GM12878 (cell line): ENCODE data around the gene DNAAF6. TPM values are rescaled to one million over a fixed set of nuclear protein-coding genes. Genes with fewer than 3 reads are reported as not detected.

Experiments
- ATAC-seq: fragments of 200-7000 bp; cut with Tn5 transposase; 3 replicates; pipeline ENCODE4 v1.9.1; 2020; ENCODE audit warnings: mild to moderate bottlenecking, moderate library complexity
- BruUV-seq: library from RNA; stranded (reverse); fragments of 400-500 nt; replicated peaks from 2 replicates; lab custom pipeline; 2021; lab: Mats Ljungman, UMichigan
- CTCF ChIA-PET: fragments of 300-600 bp; sonication (Branson Sonifier 250); formaldehyde crosslinking; extraction: SDS; loops from one replicate; lab custom pipeline; 2021; ENCODE audit warnings: inconsistent platforms; lab: Yijun Ruan, JAX
- POLR2A ChIA-PET: fragments of 350-600 bp; formaldehyde crosslinking; extraction: SDS; loops from one replicate; lab custom pipeline; 2021; ENCODE audit warnings: inconsistent platforms; lab: Charles Lee
- RAD21 ChIA-PET: fragments of 300-600 bp; sonication (Branson Sonifier 250); formaldehyde crosslinking; loops from one replicate; lab custom pipeline; 2023; ENCODE audit warnings: antibody characterized with exemption; ENCODE audit not compliant: unreplicated experiment; lab: Charles Lee
- SMC1A ChIA-PET: fragments of 300-600 bp; sonication (Branson Sonifier 250); formaldehyde crosslinking; loops from one replicate; lab custom pipeline; 2023; ENCODE audit not compliant: unreplicated experiment, uncharacterized antibody; lab: Charles Lee
- DNase-seq: peaks from one replicate; pipeline ENCODE4 v3.0.0-alpha.2; 2011; ENCODE audit warnings: low read depth, low spot score
- FAIRE-seq: peaks from 3 replicates; lab custom pipeline; 2011; peaks lifted over from hg19 to GRCh38; lab: Jason Lieb, UNC
- H2AFZ ChIP-seq: 2 replicates; pipeline ENCODE4 v1.6.0; 2011; ENCODE audit warnings: low read depth, low read length, control low read depth; ENCODE audit not compliant: control insufficient read depth
- H3K27ac ChIP-seq: 2 replicates; pipeline ENCODE4 v1.5.1; 2011; ENCODE audit warnings: control low read depth; ENCODE audit not compliant: control insufficient read depth, insufficient read depth
- H3K27me3 ChIP-seq, 2 experiments: replicated peaks in 1 of 2; 2 replicates each; pipeline versions ENCODE4 v1.6.0 to v1.6.1; 2011; ENCODE audit warnings: low read length in 1 of 2; ENCODE audit not compliant: control insufficient read depth in 2 of 2, insufficient read depth in 2 of 2
- H3K36me3 ChIP-seq, 2 experiments: 2 replicates each; pipeline ENCODE4 v1.5.1; 2011; ENCODE audit warnings: low read length in 1 of 2; ENCODE audit not compliant: control insufficient read depth in 2 of 2, insufficient read depth in 2 of 2
- H3K4me1 ChIP-seq: 2 replicates; pipeline ENCODE4 v1.6.1; 2011; ENCODE audit warnings: mild to moderate bottlenecking, low read length, moderate library complexity, mixed read lengths; ENCODE audit not compliant: control insufficient read depth, insufficient read depth
- H3K4me2 ChIP-seq: 2 replicates; pipeline ENCODE4 v1.6.0; 2011; ENCODE audit warnings: control low read depth; ENCODE audit not compliant: control insufficient read depth, insufficient read depth
- H3K4me3 ChIP-seq: fragments of 200-600 bp; sonication (generic); 2 replicates; pipeline ENCODE4 v1.5.1; 2016
- H3K79me2 ChIP-seq: 2 replicates; pipeline ENCODE4 v1.6.0; 2011; ENCODE audit warnings: low read length; ENCODE audit not compliant: control insufficient read depth, insufficient read depth
- H3K9ac ChIP-seq: 2 replicates; pipeline ENCODE4 v1.8.0; 2011; ENCODE audit warnings: low read length, control low read depth, mixed read lengths; ENCODE audit not compliant: control insufficient read depth, insufficient read depth
- H3K9me3 ChIP-seq: replicated peaks from 3 replicates; pipeline ENCODE4 v1.5.1; 2011; ENCODE audit warnings: mild to moderate bottlenecking, low read length; ENCODE audit not compliant: control insufficient read depth, insufficient read depth
- H4K20me1 ChIP-seq: 2 replicates; pipeline ENCODE4 v1.6.0; 2011; ENCODE audit not compliant: control insufficient read depth, insufficient read depth
- BMI1 ChIP-seq: fragments of 450-650 bp; IDR thresholded peaks from 2 replicates; pipeline ENCODE4 v1.6.1; 2016; ENCODE audit warnings: mild to moderate bottlenecking, moderate library complexity, borderline replicate concordance
- CBX3 ChIP-seq: fragments of 200-600 bp; sonication (generic); IDR thresholded peaks from 2 replicates; pipeline ENCODE4 v1.6.1; 2016; ENCODE audit warnings: low read depth, borderline replicate concordance
- ELK1 ChIP-seq: IDR thresholded peaks from 2 replicates; pipeline ENCODE4 v1.6.1; 2012; ENCODE audit warnings: low read depth, low read length, improper control_type of control experiment
- FOS ChIP-seq: IDR thresholded peaks from 3 replicates; pipeline ENCODE4 v1.6.1; 2011; ENCODE audit warnings: borderline replicate concordance; ENCODE audit not compliant: insufficient read length; ENCODE audit errors: extremely low read depth
- MTA2 ChIP-seq: fragments of 450-650 bp; IDR thresholded peaks from 2 replicates; pipeline ENCODE4 v1.6.1; 2016; ENCODE audit warnings: low read depth, mild to moderate bottlenecking, moderate library complexity
- POLR2AphosphoS2 ChIP-seq: IDR thresholded peaks from 2 replicates; pipeline ENCODE4 v1.6.1; 2011; ENCODE audit warnings: low read depth, mild to moderate bottlenecking, low read length, improper control_type of control experiment, moderate library complexity
- RBBP5 ChIP-seq: fragments of 200-600 bp; sonication (generic); conservative IDR thresholded peaks from 2 replicates; pipeline ENCODE4 v1.6.1; 2016
- SUZ12 ChIP-seq: fragments of 200-600 bp; sonication (generic); IDR thresholded peaks from one replicate; pipeline ENCODE4 v1.6.1; 2018; ENCODE audit warnings: antibody characterized with exemption, mild to moderate bottlenecking; ENCODE audit not compliant: unreplicated experiment
- TCF12 ChIP-seq: IDR thresholded peaks from 2 replicates; pipeline ENCODE4 v1.6.1; 2011; ENCODE audit warnings: low read depth, mild to moderate bottlenecking, low read length
- YBX1 ChIP-seq: fragments of 450-650 bp; IDR thresholded peaks from 2 replicates; pipeline ENCODE4 v1.6.1; 2016; ENCODE audit warnings: antibody characterized with exemption
- ZSCAN29 ChIP-seq: fragments of 450-650 bp; IDR thresholded peaks from 2 replicates; pipeline ENCODE4 v1.6.1; 2017; ENCODE audit warnings: mild to moderate bottlenecking, moderate library complexity
- WGBS: methylation state at CpG from one replicate; pipeline ENCODE4 v1.1.6; 2016; ENCODE audit warnings: low lambda C conversion rate; ENCODE audit not compliant: insufficient replicate concordance, insufficient coverage; ENCODE audit errors: missing lambda C conversion rate; 5-methylcytosine and 5-hydroxymethylcytosine counted together
- in situ Hi-C: fragments of 300-500 bp; cut with MboI; formaldehyde crosslinking; loops from 9 replicates; pipeline ENCODE4 v1.14.3; 2018; ENCODE audit warnings: mixed read lengths
- intact Hi-C: fragments of 100-400 bp; cut with micrococcal nuclease; formaldehyde crosslinking; loops from one replicate; pipeline ENCODE4 v1.14.2; 2022; ENCODE audit not compliant: unreplicated experiment
- polyA plus RNA-seq, 11 experiments: library from polyadenylated mRNA; depleted of rRNA in 4 of 11; unstranded in 6 of 11; stranded (reverse) in 5 of 11; fragments of >200 nt; fragmentation: Nextera tagmentation in 4 of 11; fragmentation: Illumina TruSeq in 1 of 11; extraction: Ambion mirVana in 4 of 11; extraction: Trizol in 1 of 11; gene quantifications; 1 replicate in 1 of 11; 2 replicates in 10 of 11; pipeline versions ENCODE4 v1.2.1 to v1.2.3, GENCODE V29; 2011 to 2016; ENCODE audit warnings: inconsistent platforms in 2 of 11, missing spikeins in 2 of 11, low read depth in 1 of 11
- total RNA-seq, 4 experiments: library from RNA; depleted of rRNA in 3 of 4; stranded (reverse); fragments of >200 nt in 3 of 4; fragmentation: Illumina TruSeq in 1 of 4; extraction: Trizol in 1 of 4; gene quantifications; 2 replicates each; pipeline versions ENCODE4 v1.2.1 to v1.2.3, GENCODE V29; 2013 to 2021
- TF ChIP-seq, protein P1 (sequence below): fragments of 450-650 bp; IDR thresholded peaks from 2 replicates; pipeline ENCODE4 v1.6.1; 2017; ENCODE audit warnings: antibody characterized with exemption, mild to moderate bottlenecking, moderate library complexity

The DNAAF6 gene
- total and polyA plus RNA-seq, 10 of the 15 experiments (the other 5 are each of a cell fraction or from before 2014, with no cell fraction given): not detected

DNA sequence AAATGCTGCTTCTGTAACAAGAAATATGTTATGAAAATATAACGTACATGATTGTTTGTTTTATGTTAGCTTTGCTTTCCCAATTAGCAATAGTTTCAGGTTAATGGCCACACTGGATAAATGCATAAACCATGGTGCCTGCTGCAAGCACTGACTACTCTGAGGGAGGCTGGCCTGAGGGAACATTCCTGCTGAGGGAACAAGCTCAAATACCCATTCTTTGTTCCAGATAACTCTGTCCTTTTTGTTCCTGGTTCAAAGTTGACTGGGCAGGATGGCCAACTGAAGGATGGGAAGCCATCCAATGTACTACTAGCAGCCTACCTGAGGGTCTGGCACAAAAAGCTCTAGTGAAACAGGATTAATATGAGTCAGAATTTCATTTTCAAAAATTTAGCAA is 37.7 kb upstream of the DNAAF6 start:
- H3K4me1 ChIP-seq: no peaks in the 10 kb centered on the region
- no peak overlapping the region for H3K27ac ChIP-seq
- H4K20me1 ChIP-seq: no peaks in the 10 kb centered on the region
- no peak for FAIRE-seq
- no peaks in the 10 kb centered on the region for H3K9me3 ChIP-seq
- no peak overlapping the region for H3K4me2 ChIP-seq
- TF ChIP-seq SUZ12: no peak
- no peak for TF ChIP-seq POLR2AphosphoS2
- H3K4me3 ChIP-seq: no peak overlapping the region
- H3K79me2 ChIP-seq: no peaks in the 10 kb centered on the region
- SMC1A ChIA-PET: no interaction called here
- H3K36me3 ChIP-seq: no peaks in the 10 kb centered on the region
- whole genome bisulfite sequencing: 69% methylated on average over 1 of the region's 1 CpG
- ATAC-seq: no peak
- H2AFZ ChIP-seq: no peak overlapping the region
- intact Hi-C loops (no loop called here), in situ Hi-C loops (no loop called here)
- POLR2A ChIA-PET: no interaction called here
- no peak overlapping the region for H3K9ac ChIP-seq
- BruUV-seq: no TSS peak
- RAD21 ChIA-PET: no interaction called here
- CTCF ChIA-PET: no interaction called here
- DNase-seq: no peak
- H3K27me3 ChIP-seq: no peaks in the 10 kb centered on the region

DNA sequence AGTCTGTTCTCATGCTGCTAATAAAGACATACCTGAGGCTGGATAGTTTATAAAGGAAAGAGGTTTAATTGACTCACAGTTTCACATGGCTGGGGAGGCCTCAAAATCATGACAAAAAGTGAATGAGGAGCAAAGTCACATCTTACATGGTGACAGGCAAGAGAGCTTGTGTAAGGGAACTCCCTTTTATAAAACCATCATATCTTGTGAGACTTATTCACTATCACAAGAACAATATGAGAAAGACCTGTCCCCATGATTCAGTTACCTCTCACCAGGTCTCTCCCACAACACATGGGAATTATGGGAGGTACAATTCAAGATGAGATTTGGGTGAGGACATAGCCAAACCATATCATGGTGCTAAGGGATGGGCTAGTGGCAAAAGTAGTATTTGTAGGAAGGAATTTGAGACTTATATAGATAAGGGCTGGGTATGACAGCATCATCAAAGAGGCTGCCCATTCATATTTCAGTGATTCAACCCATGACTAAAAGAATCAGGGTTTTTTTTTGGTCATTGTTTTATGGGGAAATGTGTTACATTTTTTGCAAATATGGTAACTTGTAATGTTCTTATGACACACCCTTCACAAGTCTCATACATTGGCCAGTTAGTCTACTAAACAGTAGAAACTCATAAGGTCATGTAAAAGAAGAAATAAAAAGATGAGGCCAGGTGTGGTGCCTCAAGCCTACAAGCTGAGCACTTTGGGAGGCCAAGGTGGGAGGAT is 34.9 kb upstream of the DNAAF6 start:
- Histone ChIP-seq H3K4me1 (no peaks in the 10 kb centered on the region), H3K9me3 (no peaks in the 10 kb centered on the region), H3K27me3 (no peaks in the 10 kb centered on the region), H3K27ac (no peak overlapping the region), H2AFZ (no peak overlapping the region), H4K20me1 (no peaks in the 10 kb centered on the region), H3K79me2 (no peaks in the 10 kb centered on the region), H3K4me2 (no peak overlapping the region), H3K9ac (no peak overlapping the region), H3K36me3 (no peaks in the 10 kb centered on the region), H3K4me3 (no peak overlapping the region)
- FAIRE-seq: no peak
- no TSS peak for BruUV-seq
- no peak for ATAC-seq
- intact Hi-C loops: no loop called here
- ChIA-PET POLR2A (no interaction called here), SMC1A (no interaction called here), RAD21 (no interaction called here), CTCF (no interaction called here)
- in situ Hi-C loops: no loop called here
- no peak for DNase-seq
- TF ChIP-seq BMI1: no peak
- no peak for TF ChIP-seq CBX3
- TF ChIP-seq TCF12: no peak
- TF ChIP-seq, protein P1, sequence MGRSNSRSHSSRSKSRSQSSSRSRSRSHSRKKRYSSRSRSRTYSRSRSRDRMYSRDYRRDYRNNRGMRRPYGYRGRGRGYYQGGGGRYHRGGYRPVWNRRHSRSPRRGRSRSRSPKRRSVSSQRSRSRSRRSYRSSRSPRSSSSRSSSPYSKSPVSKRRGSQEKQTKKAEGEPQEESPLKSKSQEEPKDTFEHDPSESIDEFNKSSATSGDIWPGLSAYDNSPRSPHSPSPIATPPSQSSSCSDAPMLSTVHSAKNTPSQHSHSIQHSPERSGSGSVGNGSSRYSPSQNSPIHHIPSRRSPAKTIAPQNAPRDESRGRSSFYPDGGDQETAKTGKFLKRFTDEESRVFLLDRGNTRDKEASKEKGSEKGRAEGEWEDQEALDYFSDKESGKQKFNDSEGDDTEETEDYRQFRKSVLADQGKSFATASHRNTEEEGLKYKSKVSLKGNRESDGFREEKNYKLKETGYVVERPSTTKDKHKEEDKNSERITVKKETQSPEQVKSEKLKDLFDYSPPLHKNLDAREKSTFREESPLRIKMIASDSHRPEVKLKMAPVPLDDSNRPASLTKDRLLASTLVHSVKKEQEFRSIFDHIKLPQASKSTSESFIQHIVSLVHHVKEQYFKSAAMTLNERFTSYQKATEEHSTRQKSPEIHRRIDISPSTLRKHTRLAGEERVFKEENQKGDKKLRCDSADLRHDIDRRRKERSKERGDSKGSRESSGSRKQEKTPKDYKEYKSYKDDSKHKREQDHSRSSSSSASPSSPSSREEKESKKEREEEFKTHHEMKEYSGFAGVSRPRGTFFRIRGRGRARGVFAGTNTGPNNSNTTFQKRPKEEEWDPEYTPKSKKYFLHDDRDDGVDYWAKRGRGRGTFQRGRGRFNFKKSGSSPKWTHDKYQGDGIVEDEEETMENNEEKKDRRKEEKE: no peak
- no peak for TF ChIP-seq FOS
- TF ChIP-seq YBX1: no peak
- TF ChIP-seq MTA2: no peak
- no peak for TF ChIP-seq ELK1
- no peak for TF ChIP-seq RBBP5
- no peak for TF ChIP-seq ZSCAN29
